ENCODE measurements around the gene BTBD10. TPM values are rescaled to one million over a fixed set of nuclear protein-coding genes. Genes with fewer than 3 reads are reported as not detected.

The BTBD10 gene
- total RNA-seq, 4 donors from 2014 or later = 26.9 to 36.6 (median 35.3) TPM

DNA sequence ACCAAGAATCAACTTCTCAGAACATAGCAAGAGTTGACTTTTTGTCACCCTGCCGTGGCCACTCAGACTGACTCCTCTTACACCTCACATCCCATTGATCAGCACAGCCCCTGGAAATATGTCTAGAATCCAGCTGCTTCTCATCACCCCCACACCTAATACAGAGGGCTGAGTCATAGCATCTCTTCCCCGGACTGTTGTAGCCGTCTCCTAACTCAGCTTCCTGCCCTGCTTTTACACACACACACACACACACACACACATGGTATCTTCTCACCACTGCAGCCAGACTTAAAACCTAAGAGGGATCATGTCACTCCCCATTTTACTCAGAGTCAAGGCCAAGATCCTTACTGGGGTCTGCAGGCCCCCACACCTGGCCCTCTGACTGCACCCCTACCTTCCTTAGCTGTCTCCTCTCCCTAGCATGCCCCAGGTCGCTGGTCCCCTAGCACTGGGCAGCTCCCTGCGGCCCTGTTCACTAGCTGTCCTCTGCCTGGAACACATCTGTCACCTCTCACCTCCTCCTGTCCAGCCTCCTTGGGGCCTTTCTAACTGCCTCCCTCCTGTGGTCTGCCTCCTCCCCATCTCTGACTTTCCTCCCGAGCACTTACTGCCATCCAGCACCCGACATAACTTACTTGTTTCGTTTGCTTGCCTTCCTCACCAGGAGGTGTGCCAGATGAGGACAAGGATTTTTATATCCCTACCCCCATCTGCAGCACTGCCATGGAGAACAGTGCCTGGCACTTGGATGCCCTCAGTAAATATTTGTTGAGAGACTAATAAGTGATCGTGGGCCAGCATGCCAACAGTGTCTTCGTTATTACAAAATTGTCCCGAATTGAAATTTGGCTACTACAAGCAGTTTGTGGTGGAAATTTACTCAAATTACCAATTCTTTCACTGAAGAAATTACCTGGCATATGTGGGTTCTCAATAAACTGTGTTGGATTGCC, 123.5 kb downstream of the BTBD10 start:
- TF ChIP-seq, protein P1, sequence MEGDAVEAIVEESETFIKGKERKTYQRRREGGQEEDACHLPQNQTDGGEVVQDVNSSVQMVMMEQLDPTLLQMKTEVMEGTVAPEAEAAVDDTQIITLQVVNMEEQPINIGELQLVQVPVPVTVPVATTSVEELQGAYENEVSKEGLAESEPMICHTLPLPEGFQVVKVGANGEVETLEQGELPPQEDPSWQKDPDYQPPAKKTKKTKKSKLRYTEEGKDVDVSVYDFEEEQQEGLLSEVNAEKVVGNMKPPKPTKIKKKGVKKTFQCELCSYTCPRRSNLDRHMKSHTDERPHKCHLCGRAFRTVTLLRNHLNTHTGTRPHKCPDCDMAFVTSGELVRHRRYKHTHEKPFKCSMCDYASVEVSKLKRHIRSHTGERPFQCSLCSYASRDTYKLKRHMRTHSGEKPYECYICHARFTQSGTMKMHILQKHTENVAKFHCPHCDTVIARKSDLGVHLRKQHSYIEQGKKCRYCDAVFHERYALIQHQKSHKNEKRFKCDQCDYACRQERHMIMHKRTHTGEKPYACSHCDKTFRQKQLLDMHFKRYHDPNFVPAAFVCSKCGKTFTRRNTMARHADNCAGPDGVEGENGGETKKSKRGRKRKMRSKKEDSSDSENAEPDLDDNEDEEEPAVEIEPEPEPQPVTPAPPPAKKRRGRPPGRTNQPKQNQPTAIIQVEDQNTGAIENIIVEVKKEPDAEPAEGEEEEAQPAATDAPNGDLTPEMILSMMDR (IDR thresholded peaks at IDR 0.05) = no peak
- TF ChIP-seq POLR2A (IDR thresholded peaks at IDR 0.05) = no peak
- H3K27ac ChIP-seq = peak overlapping the region; percentile 67 to 92 (median 88)
- no peaks in the 10 kb centered on the region for H3K36me3 ChIP-seq
- H3K9me3 ChIP-seq = no peaks in the 10 kb centered on the region
- 69 to 83% methylated on average over 11 of the region's 11 CpGs for WGBS, 2 donors
- peaks cover 40 to 55% of the 10 kb centered on the region in 2 donors for H3K4me1 ChIP-seq
- intact Hi-C loops (cut with DNase I) = loop anchor here (5.0 kb wide), 1 partner anchor 127 kb away; no protein-coding TSS in a partner anchor
- H3K27me3 ChIP-seq = no peaks in the 10 kb centered on the region
- no peak for DNase-seq
- H3K4me3 ChIP-seq (replicated peaks in 1 of 3) = no peak overlapping the region

DNA sequence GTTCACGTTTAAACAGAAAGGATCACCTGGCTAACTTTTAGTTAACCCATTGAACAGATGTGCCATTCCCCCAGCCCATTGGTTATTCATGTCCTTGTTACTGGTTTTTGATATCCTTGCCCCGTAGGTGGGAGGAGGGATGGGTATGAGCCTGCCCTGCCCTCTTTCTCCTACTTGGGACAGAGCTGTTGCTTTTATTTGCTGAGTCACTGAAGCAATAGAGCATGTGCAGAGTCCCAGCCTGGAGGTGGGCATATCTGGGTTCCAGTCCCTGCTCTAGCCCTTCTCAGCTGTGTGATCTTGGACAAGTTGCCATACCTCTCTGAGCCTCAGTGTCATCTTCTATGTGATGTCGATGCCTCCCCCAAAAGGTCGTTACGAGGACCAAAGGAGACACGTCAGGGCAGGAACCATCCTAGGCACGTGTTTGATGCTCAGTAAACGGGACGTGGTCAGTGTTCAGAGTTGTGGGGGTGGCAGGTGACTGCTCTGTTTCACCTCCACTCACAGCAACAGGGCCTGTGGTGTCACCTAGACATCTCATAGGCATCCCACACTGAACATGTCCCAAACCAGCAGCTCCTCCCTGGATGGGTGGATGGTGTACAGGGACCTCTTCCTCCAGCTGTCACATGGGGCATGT, 124.5 kb downstream of the BTBD10 start:
- H3K4me3 ChIP-seq (replicated peaks in 1 of 3) = no peak overlapping the region
- intact Hi-C loops (cut with DNase I) = no loop called here
- TF ChIP-seq POLR2A (IDR thresholded peaks at IDR 0.05) = peak in 1 of 2 donors; percentile 26
- TF ChIP-seq, protein P1 (IDR thresholded peaks at IDR 0.05) = no peak
- H3K27me3 ChIP-seq = no peaks in the 10 kb centered on the region
- no peaks in the 10 kb centered on the region for H3K36me3 ChIP-seq
- WGBS, 2 donors = 66 to 77% methylated on average over 8 to 9 of the region's 9 CpGs
- H3K4me1 ChIP-seq = peaks cover 47 to 61% of the 10 kb centered on the region in 2 donors
- no peaks in the 10 kb centered on the region for H3K9me3 ChIP-seq
- DNase-seq = peak; percentile 44 to 49
- peak overlapping the region; percentile 67 to 92 (median 88) for H3K27ac ChIP-seq

DNA sequence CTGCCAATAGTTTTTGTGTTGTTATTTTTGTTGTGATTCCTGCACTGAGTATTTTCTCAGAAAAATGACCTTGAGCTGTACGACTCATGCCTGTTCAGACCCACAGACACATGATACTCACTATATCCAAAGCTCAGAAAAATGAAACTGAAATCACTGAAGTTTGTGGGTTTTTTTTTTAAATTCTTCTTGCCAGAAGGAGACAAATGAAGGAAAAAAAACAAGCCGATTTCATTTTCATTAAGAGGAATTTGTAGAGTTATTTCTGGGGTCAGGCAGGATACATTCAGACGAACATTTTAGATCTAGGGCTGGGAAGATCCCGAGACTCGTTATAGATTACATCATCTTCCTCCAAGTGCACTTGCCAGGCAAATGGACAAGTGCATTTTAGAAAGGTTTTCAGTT, 125.0 kb downstream of the BTBD10 start:
- Histone ChIP-seq H3K36me3 (no peaks in the 10 kb centered on the region), H3K4me3 (replicated peaks in 1 of 3) (peak overlapping the region in 1 of 3 donors; percentile 5), H3K4me1 (peaks cover 53 to 66% of the 10 kb centered on the region in 2 donors), H3K9me3 (no peaks in the 10 kb centered on the region), H3K27me3 (no peaks in the 10 kb centered on the region), H3K27ac (peak overlapping the region; percentile 67 to 92 (median 88))
- no peak for TF ChIP-seq POLR2A (IDR thresholded peaks at IDR 0.05)
- TF ChIP-seq, protein P1 (IDR thresholded peaks at IDR 0.05) = peak in 1 of 6 experiments; percentile 10
- DNase-seq = no peak
- intact Hi-C loops (cut with DNase I) = no loop called here
- 3 to 5% methylated on average over 5 of the region's 5 CpGs for WGBS, 2 donors

Other genes with a start within 250 kb of the BTBD10 start
- 10 to 100 TPM; 41.2 to 97.5 (median 50.7) TPM for gene BMAL1, start 185.4 kb downstream of the BTBD10 start, total RNA-seq
- gene PTH, start 32.8 kb upstream of the BTBD10 start, total RNA-seq = not detected
- gene FAR1, start 205.4 kb upstream of the BTBD10 start, total RNA-seq = 10 to 100 TPM; 43.8 to 76.0 (median 48.9) TPM